Measurements from ENCODE around the gene TMEM138.

Gene TMEM138

DNA sequence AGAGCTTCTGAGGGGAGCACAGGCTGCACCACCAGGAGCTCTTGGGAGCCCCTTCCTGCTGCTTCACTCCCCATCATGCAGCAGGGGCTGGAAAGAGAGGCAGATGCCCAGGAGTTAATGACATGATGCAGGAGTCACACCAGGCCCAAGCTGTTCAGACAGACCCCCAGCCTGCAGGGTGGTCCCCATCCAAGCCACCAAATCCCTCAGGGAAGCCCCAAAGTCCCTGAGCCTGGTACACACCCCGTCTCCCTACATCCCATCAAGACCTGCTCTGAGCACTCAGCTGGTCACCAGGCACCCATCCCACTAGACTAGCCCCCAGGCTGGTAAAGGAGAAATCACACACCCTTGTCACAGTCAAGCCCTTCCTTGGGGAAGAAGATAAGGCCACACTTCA lies 11.8 kb upstream of the TMEM138 start:
- Mint-ChIP-seq H3K27me3 (ENCODE audit: low read depth) (no peaks in the 10 kb centered on the region), H3K4me1 (no peaks in the 10 kb centered on the region), H3K9me3 (no peaks in the 10 kb centered on the region), H3K27ac (no peak overlapping the region), H3K4me3 (no peak overlapping the region), H3K36me3 (ENCODE audit: low read depth) (peaks cover 16% of the 10 kb centered on the region)
- TF ChIP-seq, protein P1, sequence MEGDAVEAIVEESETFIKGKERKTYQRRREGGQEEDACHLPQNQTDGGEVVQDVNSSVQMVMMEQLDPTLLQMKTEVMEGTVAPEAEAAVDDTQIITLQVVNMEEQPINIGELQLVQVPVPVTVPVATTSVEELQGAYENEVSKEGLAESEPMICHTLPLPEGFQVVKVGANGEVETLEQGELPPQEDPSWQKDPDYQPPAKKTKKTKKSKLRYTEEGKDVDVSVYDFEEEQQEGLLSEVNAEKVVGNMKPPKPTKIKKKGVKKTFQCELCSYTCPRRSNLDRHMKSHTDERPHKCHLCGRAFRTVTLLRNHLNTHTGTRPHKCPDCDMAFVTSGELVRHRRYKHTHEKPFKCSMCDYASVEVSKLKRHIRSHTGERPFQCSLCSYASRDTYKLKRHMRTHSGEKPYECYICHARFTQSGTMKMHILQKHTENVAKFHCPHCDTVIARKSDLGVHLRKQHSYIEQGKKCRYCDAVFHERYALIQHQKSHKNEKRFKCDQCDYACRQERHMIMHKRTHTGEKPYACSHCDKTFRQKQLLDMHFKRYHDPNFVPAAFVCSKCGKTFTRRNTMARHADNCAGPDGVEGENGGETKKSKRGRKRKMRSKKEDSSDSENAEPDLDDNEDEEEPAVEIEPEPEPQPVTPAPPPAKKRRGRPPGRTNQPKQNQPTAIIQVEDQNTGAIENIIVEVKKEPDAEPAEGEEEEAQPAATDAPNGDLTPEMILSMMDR (IDR thresholded peaks at IDR 0.05; ENCODE audit: unreplicated experiment in 3 of 3), result no peak

DNA sequence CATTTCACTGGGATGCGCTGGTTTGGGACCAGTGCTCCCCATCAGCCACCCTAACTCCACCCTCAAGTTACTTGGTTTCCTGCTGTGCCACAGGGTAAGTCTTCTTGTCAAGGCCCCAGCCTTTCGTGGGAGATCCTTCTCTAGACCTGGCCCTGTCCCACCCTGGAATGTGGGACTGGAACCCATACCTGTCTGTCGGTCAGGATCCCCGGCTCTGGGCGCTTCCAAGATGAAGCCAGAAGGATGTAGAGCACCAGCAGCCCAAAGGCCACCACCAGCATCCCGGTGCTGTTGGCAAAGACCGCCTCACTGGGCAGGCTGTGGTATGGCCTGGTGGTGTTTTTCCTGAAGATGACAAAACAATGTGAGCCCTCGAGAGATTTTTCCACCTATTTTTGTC lies 11.4 kb upstream of the TMEM138 start:
- peaks cover 16% of the 10 kb centered on the region for H3K36me3 Mint-ChIP-seq (ENCODE audit: low read depth)
- no peaks in the 10 kb centered on the region for H3K4me1 Mint-ChIP-seq
- no peaks in the 10 kb centered on the region for H3K9me3 Mint-ChIP-seq
- H3K27ac Mint-ChIP-seq, result no peak overlapping the region
- H3K4me3 Mint-ChIP-seq, result no peak overlapping the region
- TF ChIP-seq, protein P1 (IDR thresholded peaks at IDR 0.05; ENCODE audit: unreplicated experiment in 3 of 3), result no peak
- no peaks in the 10 kb centered on the region for H3K27me3 Mint-ChIP-seq (ENCODE audit: low read depth)

DNA sequence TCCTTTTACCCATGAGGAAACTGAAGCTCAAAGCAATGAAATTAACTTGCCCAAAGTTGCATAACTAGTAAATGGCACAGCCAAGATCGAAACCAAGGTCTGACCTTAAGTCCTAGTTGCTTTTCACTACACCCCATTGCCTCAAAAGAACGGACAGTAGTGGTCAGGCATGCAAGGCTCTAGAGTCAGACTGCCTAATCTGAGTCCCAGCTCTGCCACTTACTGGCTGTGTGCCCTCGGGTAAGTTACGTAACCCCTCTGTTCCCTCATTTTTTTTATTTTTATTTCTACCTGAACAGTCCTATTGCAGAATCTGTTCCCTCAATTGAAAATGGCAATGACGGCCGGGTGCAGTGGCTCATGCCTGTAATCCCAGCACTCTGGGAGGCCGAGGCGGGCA lies 10.1 kb upstream of the TMEM138 start:
- no peak overlapping the region for H3K27ac Mint-ChIP-seq
- H3K36me3 Mint-ChIP-seq (ENCODE audit: low read depth), result peaks cover 16% of the 10 kb centered on the region
- H3K27me3 Mint-ChIP-seq (ENCODE audit: low read depth), result no peaks in the 10 kb centered on the region
- H3K4me3 Mint-ChIP-seq, result no peak overlapping the region
- no peaks in the 10 kb centered on the region for H3K4me1 Mint-ChIP-seq
- TF ChIP-seq, protein P1 (IDR thresholded peaks at IDR 0.05; ENCODE audit: unreplicated experiment in 3 of 3), result no peak
- no peaks in the 10 kb centered on the region for H3K9me3 Mint-ChIP-seq

DNA sequence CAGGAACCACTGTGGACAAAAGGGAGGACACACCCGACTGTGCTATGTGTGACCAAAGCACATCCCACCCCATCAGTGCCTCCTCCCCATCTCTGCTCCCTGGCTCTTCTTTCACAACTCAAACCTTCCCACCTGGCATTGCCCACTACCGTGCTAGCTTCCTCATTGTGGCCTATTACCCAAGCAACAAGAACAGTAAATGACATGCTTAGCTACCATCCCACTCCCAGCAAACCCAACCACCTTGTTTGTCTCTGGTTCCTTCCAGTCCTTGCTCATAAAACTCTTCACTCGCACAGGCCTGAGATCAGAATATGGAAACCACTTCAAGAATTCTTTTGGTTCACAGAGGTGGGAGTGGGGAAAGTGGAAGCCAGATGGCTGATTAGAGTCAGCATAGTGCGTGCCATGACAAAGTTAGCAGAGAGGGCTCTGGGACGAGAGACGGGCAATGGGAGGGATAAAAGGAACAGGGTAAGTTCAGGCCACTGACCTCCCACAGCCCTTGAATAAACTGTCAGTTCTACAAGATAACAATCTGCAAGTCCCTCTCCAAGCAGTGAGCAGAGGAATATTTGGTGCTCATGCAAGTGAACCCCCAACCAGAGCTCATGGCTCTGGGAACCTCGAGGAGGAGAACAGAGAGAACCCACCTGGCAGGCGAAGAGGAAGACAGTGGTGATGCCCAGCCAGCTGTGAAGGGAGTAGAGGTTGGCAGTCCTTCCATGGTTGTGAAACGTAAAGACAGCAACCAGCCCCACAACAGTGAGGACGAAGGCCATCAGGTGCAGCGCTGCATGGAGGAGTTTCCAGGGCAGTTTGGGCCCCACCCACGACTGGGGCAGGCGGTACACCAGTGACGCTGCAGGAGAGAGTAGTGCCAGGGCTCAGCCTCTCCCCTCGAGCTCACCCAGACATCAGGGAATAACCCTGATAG lies 8.8 kb upstream of the TMEM138 start:
- no peak overlapping the region for H3K27ac Mint-ChIP-seq
- TF ChIP-seq, protein P1 (IDR thresholded peaks at IDR 0.05; ENCODE audit: unreplicated experiment in 3 of 3), result no peak
- H3K9me3 Mint-ChIP-seq, result no peaks in the 10 kb centered on the region
- H3K27me3 Mint-ChIP-seq (ENCODE audit: low read depth), result no peaks in the 10 kb centered on the region
- no peak overlapping the region for H3K4me3 Mint-ChIP-seq
- peaks cover 16% of the 10 kb centered on the region for H3K36me3 Mint-ChIP-seq (ENCODE audit: low read depth)
- H3K4me1 Mint-ChIP-seq, result no peaks in the 10 kb centered on the region

DNA sequence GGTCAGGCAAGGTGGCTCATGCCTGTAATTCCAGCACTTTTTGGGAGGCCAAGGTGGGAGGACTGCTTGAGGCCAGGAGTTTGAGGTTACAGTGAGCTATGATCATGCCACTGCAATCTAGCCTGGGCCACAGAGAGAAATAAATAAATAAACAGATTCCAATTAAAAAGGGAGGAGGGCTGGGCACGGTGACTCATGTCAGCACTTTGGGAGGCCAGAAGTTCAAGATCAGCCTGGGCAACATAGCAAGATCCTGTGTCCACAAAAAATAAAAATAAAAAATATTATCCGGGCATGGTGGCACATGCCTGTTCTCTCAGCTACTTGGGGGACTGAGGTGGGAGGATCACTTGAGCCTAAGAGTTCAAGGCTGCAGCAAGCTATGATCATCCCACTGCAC lies 8.0 kb upstream of the TMEM138 start:
- Mint-ChIP-seq H3K4me3 (no peak overlapping the region), H3K36me3 (ENCODE audit: low read depth) (peaks cover 16% of the 10 kb centered on the region), H3K9me3 (no peaks in the 10 kb centered on the region), H3K4me1 (no peaks in the 10 kb centered on the region), H3K27me3 (ENCODE audit: low read depth) (no peaks in the 10 kb centered on the region), H3K27ac (no peak overlapping the region)
- TF ChIP-seq, protein P1 (IDR thresholded peaks at IDR 0.05; ENCODE audit: unreplicated experiment in 3 of 3), result no peak

GRCh38 chr11:61356706-61357105 lies 5.5 kb upstream of the TMEM138 start:
- H3K36me3 Mint-ChIP-seq (ENCODE audit: low read depth), result peaks cover 9% of the 10 kb centered on the region
- H3K4me3 Mint-ChIP-seq, result no peak overlapping the region
- no peaks in the 10 kb centered on the region for H3K9me3 Mint-ChIP-seq
- peaks cover 11% of the 10 kb centered on the region for H3K4me1 Mint-ChIP-seq
- TF ChIP-seq, protein P1 (IDR thresholded peaks at IDR 0.05; ENCODE audit: unreplicated experiment in 3 of 3), result no peak
- H3K27me3 Mint-ChIP-seq (ENCODE audit: low read depth), result no peaks in the 10 kb centered on the region
- no peak overlapping the region for H3K27ac Mint-ChIP-seq
